ENCODE data around the gene TIMP1.

The TIMP1 gene

GRCh38 chrX:47608130-47608810 lies 26.0 kb downstream of the TIMP1 start:
- DNase-seq = no peak

GRCh38 chrX:47610511-47610910 lies 28.3 kb downstream of the TIMP1 start:
- no peak for DNase-seq

- DNase-seq = no peak
Observed at GRCh38 chrX:47611489-47611888, 29.3 kb downstream of the TIMP1 start.

GRCh38 chrX:47611926-47612325 lies 29.7 kb downstream of the TIMP1 start:
- DNase-seq = no peak

GRCh38 chrX:47612418-47612817 lies 30.2 kb downstream of the TIMP1 start:
- no peak for DNase-seq

- DNase-seq = no peak
Observed at GRCh38 chrX:47613082-47613481, 30.8 kb downstream of the TIMP1 start.

- no peak for DNase-seq
Observed at GRCh38 chrX:47614618-47615017, 32.4 kb downstream of the TIMP1 start.

- no peak for DNase-seq
Observed at GRCh38 chrX:47618923-47619485, 36.8 kb downstream of the TIMP1 start.

GRCh38 chrX:47619486-47620302 lies 37.5 kb downstream of the TIMP1 start, which contains the start of gene SYN1:
Gene SYN1 (minus strand): TSS chrX:47619857. CDS start chrX:47619728, 129 bp downstream.
- DNase-seq = peak; percentile 48

GRCh38 chrX:47620303-47620685 lies 38.1 kb downstream of the TIMP1 start:
- DNase-seq = no peak

GRCh38 chrX:47621851-47622250 lies 39.6 kb downstream of the TIMP1 start:
- DNase-seq = no peak

GRCh38 chrX:47623540-47624027 lies 41.3 kb downstream of the TIMP1 start:
- DNase-seq = no peak

GRCh38 chrX:47625365-47625764 lies 43.1 kb downstream of the TIMP1 start:
- DNase-seq = no peak

- no peak for DNase-seq
Observed at GRCh38 chrX:47628982-47629381, 46.7 kb downstream of the TIMP1 start.

- DNase-seq = no peak
Observed at GRCh38 chrX:47629419-47630200, 47.4 kb downstream of the TIMP1 start, which contains the start of gene CFP. Gene CFP (minus strand): TSS chrX:47629930. CDS start chrX:47629844, 86 bp downstream.

- no peak for DNase-seq
Observed at GRCh38 chrX:47631676-47632075, 49.4 kb downstream of the TIMP1 start.

GRCh38 chrX:47632666-47633065 lies 50.4 kb downstream of the TIMP1 start:
- no peak for DNase-seq

- no peak for DNase-seq
Observed at GRCh38 chrX:47633689-47634590, 51.7 kb downstream of the TIMP1 start.

- DNase-seq = no peak
Observed at GRCh38 chrX:47634871-47635575, 52.8 kb downstream of the TIMP1 start.
